Thymus (tissue), 11 donors: ENCODE measurements around the gene RAD21L1. TPM values are rescaled to one million over a fixed set of nuclear protein-coding genes. Genes with fewer than 3 reads are reported as not detected.
"Not testable (repeated sequence)": the region's sequence is repeated elsewhere in the genome, so short reads cannot be mapped to it uniquely, and the experiment has no call there.

Experiments
- DNase-seq, 9 donors: peaks; one replicate each; pipeline ENCODE4 v3.0.0-alpha.2; 2013; ENCODE audit warnings: low spot score in 9 of 9, low read depth in 6 of 9, missing footprints in 1 of 9
- H3K27ac ChIP-seq, 2 donors: one replicate each; pipeline ENCODE4 v1.5.1; 2013; ENCODE audit warnings: control low read depth in 1 of 2, low read depth in 1 of 2, low read length in 1 of 2, mild to moderate bottlenecking in 1 of 2, moderate library complexity in 1 of 2
- H3K27me3 ChIP-seq, 2 donors: one replicate each; pipeline ENCODE4 v1.5.1; 2013; ENCODE audit warnings: low read length in 1 of 2; ENCODE audit not compliant: control insufficient read depth in 2 of 2, insufficient read depth in 1 of 2
- H3K36me3 ChIP-seq, 2 donors: one replicate each; pipeline ENCODE4 v1.5.1; 2013; ENCODE audit warnings: low read length in 1 of 2, mild to moderate bottlenecking in 1 of 2, moderate library complexity in 1 of 2; ENCODE audit not compliant: control insufficient read depth in 2 of 2, insufficient read depth in 2 of 2
- H3K4me1 ChIP-seq, 2 donors: one replicate each; pipeline ENCODE4 v1.5.1; 2013; ENCODE audit warnings: low read length in 2 of 2; ENCODE audit not compliant: control insufficient read depth in 2 of 2, insufficient read depth in 2 of 2
- H3K4me3 ChIP-seq, 2 donors: one replicate each; pipeline ENCODE4 v1.5.1; 2013; ENCODE audit warnings: low read length in 2 of 2, control low read depth in 1 of 2, mild to moderate bottlenecking in 1 of 2
- H3K9me3 ChIP-seq, 2 donors: one replicate each; pipeline ENCODE4 v1.5.1; 2013; ENCODE audit warnings: low read length in 1 of 2, mild to moderate bottlenecking in 1 of 2; ENCODE audit not compliant: control insufficient read depth in 2 of 2, insufficient read depth in 1 of 2
- WGBS: extraction: QIAGEN DNeasy Blood & Tissue Kit; methylation state at CpG from one replicate; pipeline ENCODE4 v1.1.7; 2013; 5-methylcytosine and 5-hydroxymethylcytosine counted together
- polyA plus RNA-seq: library from polyadenylated mRNA; stranded (reverse); fragments of 200-250 nt; gene quantifications from one replicate; pipeline ENCODE4 v1.2.3, GENCODE V29; 2013
- total RNA-seq: library from RNA; stranded (reverse); fragments of 120-200 nt; gene quantifications from one replicate; pipeline ENCODE4 v1.2.4, GENCODE V29; 2013
- donor health status: healthy.

RAD21L1 gene
- total and polyA plus RNA-seq, 2 donors, result not detected

GRCh38 chr20:1215386-1216170 is 10.3 kb upstream of the RAD21L1 start:
- H3K36me3 ChIP-seq, result no peaks in the 10 kb centered on the region
- no peak overlapping the region for H3K27ac ChIP-seq
- no peaks in the 10 kb centered on the region for H3K4me1 ChIP-seq
- no peak overlapping the region for H3K4me3 ChIP-seq
- H3K27me3 ChIP-seq, result peaks cover 2 to 8% of the 10 kb centered on the region in 2 donors
- peak in 1 of 9 donors; percentile 25 for DNase-seq
- 62% methylated on average over 11 of the region's 11 CpGs for WGBS
- no peaks in the 10 kb centered on the region for H3K9me3 ChIP-seq

GRCh38 chr20:1216527-1217427 is 9.1 kb upstream of the RAD21L1 start:
- H3K9me3 ChIP-seq, H3K4me1 ChIP-seq, H3K27me3 ChIP-seq, H3K36me3 ChIP-seq, DNase-seq, H3K4me3 ChIP-seq, H3K27ac ChIP-seq: not testable (repeated sequence)
- 94% methylated on average over 19 of the region's 19 CpGs for WGBS

GRCh38 chr20:1222750-1223149 is 3.1 kb upstream of the RAD21L1 start:
- H3K4me3 ChIP-seq, H3K9me3 ChIP-seq, H3K36me3 ChIP-seq, H3K27ac ChIP-seq, DNase-seq, H3K4me1 ChIP-seq: not testable (repeated sequence)
- peaks cover 11 to 33% of the 10 kb centered on the region in 2 donors for H3K27me3 ChIP-seq
- WGBS, result 95% methylated on average over 4 of the region's 4 CpGs

GRCh38 chr20:1224205-1224890 is 1.5 kb upstream of the RAD21L1 start:
- Histone ChIP-seq H3K4me3 (no peak overlapping the region), H3K36me3 (no peaks in the 10 kb centered on the region), H3K27me3 (peaks cover 13 to 47% of the 10 kb centered on the region in 2 donors), H3K4me1 (peaks cover 7 to 9% of the 10 kb centered on the region in 2 donors), H3K27ac (no peak overlapping the region), H3K9me3 (peaks cover 0 to 1% of the 10 kb centered on the region in 2 donors)
- 92% methylated on average over 20 of the region's 20 CpGs for WGBS
- no peak for DNase-seq

- 11% methylated on average over 30 of the region's 30 CpGs for WGBS
These were observed 521 bp upstream of the RAD21L1 start for GRCh38 chr20:1225263-1225782.

GRCh38 chr20:1229541-1229940 is 3.7 kb downstream of the RAD21L1 start:
- H3K27me3 ChIP-seq, result peaks cover 13 to 44% of the 10 kb centered on the region in 2 donors

More at GRCh38 chr20:1225263-1225782, 521 bp upstream of the RAD21L1 start:
- Histone ChIP-seq H3K36me3 (no peaks in the 10 kb centered on the region), H3K27ac (no peak overlapping the region), H3K9me3 (peaks cover 0 to 1% of the 10 kb centered on the region in 2 donors), H3K27me3 (peaks cover 13 to 49% of the 10 kb centered on the region in 2 donors), H3K4me1 (peaks cover 7 to 9% of the 10 kb centered on the region in 2 donors), H3K4me3 (peak overlapping the region in 1 of 2 donors; percentile 59)
- no peak for DNase-seq

GRCh38 chr20:1232286-1233111 is 6.7 kb downstream of the RAD21L1 start:
- no peaks in the 10 kb centered on the region for H3K36me3 ChIP-seq
- no peak overlapping the region for H3K4me3 ChIP-seq
- peaks cover 4 to 20% of the 10 kb centered on the region in 2 donors for H3K27me3 ChIP-seq
- H3K9me3 ChIP-seq, result no peaks in the 10 kb centered on the region
- no peaks in the 10 kb centered on the region for H3K4me1 ChIP-seq
- H3K27ac ChIP-seq, result no peak overlapping the region
- 96% methylated on average over 3 of the region's 3 CpGs for WGBS
- DNase-seq, result no peak

More at GRCh38 chr20:1229541-1229940, 3.7 kb downstream of the RAD21L1 start:
- no peak overlapping the region for H3K27ac ChIP-seq
- peaks cover 7 to 9% of the 10 kb centered on the region in 2 donors for H3K4me1 ChIP-seq
- no peaks in the 10 kb centered on the region for H3K36me3 ChIP-seq
- H3K4me3 ChIP-seq, result no peak overlapping the region
- no peak for DNase-seq
- 93% methylated on average over 3 of the region's 3 CpGs for WGBS
- peaks cover 0 to 1% of the 10 kb centered on the region in 2 donors for H3K9me3 ChIP-seq

- 96% methylated on average over 5 of the region's 5 CpGs for WGBS
- no peak overlapping the region for H3K27ac ChIP-seq
- H3K36me3 ChIP-seq, result no peaks in the 10 kb centered on the region
- H3K9me3 ChIP-seq, result no peaks in the 10 kb centered on the region
- DNase-seq, result no peak
- H3K27me3 ChIP-seq, result no peaks in the 10 kb centered on the region
- H3K4me1 ChIP-seq, result no peaks in the 10 kb centered on the region
- no peak overlapping the region for H3K4me3 ChIP-seq
These were observed 14.7 kb downstream of the RAD21L1 start for GRCh38 chr20:1240549-1240948.
